OCI-M2 (cell line): ENCODE data around the gene SHLD2.
"Not testable (repeated sequence)": the region's sequence is repeated elsewhere in the genome, so short reads cannot be mapped to it uniquely, and the experiment has no call there.

Source experiments
- DNase-seq: peaks from one replicate; lab custom pipeline; 2025; ENCODE audit not compliant: unreplicated experiment; lab: John Stamatoyannopoulos, UW

Gene SHLD2

GRCh38 chr10:87084291-87084782, 10.7 kb upstream of the SHLD2 start:
- DNase-seq: not testable (repeated sequence)

DNA sequence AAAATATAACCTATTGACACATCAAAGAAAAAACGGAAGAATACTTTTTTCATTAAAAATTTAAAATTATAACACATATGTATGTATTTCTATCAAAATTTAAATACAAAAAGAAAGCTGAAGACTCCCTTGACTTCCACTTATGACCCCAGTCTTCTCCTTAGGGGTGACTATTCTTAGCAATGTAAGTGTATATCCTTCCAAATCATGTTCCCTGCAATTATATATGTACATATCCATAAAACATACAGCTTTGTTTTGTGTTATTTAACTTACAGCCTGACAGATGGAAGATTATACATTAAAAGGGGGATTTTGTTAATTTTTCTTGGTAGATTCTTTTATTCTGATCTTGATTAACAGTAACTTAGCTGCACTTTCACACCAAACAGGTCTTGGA, 9.5 kb upstream of the SHLD2 start:
- no peak for DNase-seq

- no peak for DNase-seq
Measured at GRCh38 chr10:87089746-87090145, 5.3 kb upstream of the SHLD2 start.

GRCh38 chr10:87090779-87091178, 4.2 kb upstream of the SHLD2 start:
- DNase-seq: no peak

DNA sequence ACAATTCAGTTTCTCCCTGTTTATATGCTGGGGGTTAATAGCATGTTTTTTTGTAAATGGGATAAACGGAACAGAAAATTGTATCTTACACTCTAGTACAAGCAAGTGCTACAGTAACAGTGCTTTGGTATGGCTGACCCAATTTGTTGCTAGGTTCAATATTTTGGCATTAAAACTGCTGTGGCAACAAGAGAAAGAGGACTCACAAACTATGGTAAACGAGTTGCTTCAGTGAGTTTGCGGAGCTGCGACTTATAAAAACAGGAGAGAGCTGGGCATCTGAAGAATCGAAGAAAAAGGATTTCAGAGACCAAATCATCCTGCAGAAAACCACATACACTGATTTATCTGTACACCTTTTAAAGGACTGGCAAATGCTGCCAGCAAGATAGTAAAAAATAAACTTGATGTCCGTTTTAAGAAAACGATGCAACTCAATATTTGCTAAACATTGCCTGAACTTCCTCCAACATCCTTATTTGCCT, 2.6 kb upstream of the SHLD2 start:
- DNase-seq: no peak

DNA sequence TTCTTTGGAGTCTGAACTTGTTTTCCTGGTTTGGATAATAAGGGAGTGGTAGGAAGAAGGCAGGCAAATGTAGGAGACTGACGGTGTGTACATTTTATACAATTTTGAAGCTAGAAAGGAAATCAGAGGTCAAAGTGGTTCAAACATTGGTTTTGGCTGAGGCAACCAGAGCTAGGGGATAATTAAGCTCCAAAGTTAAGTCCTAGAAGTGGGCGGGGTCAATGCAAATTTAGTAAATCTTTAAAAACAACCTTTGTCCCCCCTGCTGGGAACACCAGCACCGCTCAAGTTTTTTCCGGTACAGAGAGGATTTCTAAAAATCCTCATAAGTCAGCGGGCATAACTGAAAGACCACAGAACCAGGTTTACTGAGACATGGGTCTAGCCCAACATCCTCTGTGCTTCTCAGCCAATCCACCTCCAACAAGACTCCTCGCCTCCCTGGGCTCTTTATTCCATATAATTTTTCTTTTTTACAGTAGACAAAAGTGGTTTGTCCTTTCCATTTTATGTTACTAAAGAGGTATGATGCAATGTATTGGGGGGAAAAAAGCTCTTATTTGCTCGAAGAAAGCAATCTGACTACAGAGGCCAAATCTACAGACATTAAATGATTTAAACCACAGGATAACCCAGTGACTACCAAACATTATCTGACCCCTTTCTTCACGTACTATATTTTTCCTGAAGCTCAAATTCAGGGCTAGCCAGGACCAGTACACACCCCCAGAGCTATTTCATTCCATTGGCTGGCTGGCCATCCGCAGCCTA, 2.0 kb upstream of the SHLD2 start:
- DNase-seq: no peak

DNA sequence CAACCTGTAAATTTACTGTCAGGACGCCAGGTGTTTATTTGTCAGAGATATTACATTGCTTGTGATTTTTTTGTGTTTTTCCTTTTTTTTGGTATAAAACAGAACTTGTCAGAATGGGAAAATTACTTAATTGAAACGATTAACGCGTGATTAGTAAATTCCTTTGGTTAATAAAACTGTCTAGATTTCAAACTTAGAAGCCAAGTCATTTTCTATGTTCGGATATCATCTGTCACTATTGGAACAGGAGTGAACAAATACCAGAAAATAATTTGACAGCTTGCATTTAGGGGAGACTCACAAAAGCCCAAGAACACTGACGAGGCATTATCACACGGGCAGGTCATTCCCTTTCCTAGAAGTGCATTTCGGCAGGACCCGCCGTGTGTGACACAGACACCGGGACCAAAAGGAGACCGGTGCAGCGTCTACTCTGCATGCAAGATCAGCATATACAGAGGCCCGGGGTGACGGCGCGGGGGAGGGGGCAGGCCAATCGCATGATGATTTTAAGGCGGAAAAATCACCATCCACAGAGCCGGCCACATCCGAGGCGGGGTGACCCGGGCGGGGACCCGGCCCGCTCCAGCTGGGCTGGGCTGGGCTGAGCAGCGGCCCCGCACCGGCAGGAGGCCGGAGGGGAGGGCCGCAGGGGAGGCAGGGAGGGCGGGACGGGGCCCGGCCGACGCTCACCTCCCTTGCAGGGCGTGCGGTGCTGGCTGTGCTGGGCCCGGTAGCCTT, 1.2 kb upstream of the SHLD2 start:
- no peak for DNase-seq

- no peak for DNase-seq
Measured at GRCh38 chr10:87095236-87095945, 385 bp downstream of the SHLD2 start.

- DNase-seq: no peak
Measured at GRCh38 chr10:87101996-87102395, 7.0 kb downstream of the SHLD2 start.

DNA sequence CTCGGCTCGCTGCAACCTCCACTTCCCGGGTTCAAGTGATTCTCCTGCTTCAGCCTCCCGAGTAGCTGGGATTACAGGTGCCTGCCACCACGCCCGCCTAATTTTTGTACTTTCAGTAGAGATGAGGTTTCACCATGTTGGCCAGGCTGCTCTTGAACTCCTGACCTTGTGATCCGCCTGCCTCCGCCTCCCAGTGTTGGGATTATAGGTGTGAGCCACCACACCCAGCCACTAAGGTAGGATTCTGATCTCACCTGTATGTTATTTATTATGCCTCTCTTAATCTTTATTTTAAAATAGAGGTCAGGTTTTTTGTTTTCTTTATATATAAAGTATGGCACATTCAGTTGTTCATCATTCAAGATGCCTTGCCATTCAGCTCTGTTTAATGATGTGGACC, 9.7 kb downstream of the SHLD2 start:
- DNase-seq: not testable (repeated sequence)

GRCh38 chr10:87105446-87106124, 10.6 kb downstream of the SHLD2 start:
- DNase-seq: no peak

DNA sequence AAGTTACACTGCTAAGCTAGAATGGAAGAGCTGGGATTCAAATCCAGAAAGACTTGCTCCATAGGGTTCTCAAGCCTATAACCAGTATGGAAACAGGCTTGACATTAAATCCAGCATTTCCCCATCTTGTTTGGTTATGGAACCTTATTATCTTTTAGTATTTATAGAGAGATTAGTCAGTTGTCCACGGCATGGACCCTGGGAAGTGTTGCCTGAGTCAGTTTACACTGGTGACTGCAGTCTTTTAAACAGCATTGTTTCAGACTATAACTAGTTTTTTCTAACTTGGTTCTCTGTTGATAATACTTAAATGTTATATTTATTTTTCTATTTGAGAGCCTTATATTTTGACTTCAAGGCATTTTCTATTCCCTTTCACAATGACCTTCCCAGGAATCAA, 23.1 kb downstream of the SHLD2 start:
- DNase-seq: not testable (repeated sequence)

DNA sequence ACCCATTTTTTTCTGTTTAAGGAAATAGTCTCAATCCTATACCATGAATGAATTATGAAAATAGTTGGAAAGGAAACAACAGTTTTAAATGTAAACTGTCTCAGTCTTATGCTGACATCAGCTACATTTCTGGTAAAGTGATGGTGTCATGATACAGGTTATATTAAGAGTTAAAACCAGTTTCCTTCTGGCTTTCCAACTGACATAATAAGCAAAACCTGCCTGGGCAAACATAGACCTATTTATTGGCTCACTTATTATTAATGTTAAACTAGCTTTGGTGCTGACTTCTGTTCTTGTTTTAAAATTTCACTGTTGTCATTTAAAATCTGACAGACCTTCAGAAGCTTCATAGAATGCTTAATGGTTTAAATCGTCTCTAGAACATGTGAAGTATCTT, 24.0 kb downstream of the SHLD2 start:
- not testable (repeated sequence) for DNase-seq

GRCh38 chr10:87123351-87123750, 28.3 kb downstream of the SHLD2 start:
- DNase-seq: not testable (repeated sequence)

DNA sequence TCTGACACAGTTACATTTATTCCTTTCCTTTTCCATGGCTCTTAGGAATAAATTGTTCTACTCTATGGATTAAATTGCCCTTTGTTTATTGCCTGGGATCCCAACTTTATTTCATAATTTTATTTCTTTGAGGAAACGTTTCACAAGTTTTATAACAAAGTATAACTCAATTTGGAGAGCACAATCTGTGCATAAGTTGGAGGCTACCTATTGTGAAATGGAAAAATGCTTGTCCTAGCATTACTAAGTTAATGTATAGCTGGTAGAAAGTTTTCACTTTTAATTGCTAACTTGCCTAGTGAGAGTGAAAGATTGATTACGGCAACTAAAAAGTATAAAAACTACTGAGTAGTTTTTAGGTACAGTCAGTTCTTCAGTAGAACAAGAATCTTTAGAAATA, 32.0 kb downstream of the SHLD2 start:
- not testable (repeated sequence) for DNase-seq

DNA sequence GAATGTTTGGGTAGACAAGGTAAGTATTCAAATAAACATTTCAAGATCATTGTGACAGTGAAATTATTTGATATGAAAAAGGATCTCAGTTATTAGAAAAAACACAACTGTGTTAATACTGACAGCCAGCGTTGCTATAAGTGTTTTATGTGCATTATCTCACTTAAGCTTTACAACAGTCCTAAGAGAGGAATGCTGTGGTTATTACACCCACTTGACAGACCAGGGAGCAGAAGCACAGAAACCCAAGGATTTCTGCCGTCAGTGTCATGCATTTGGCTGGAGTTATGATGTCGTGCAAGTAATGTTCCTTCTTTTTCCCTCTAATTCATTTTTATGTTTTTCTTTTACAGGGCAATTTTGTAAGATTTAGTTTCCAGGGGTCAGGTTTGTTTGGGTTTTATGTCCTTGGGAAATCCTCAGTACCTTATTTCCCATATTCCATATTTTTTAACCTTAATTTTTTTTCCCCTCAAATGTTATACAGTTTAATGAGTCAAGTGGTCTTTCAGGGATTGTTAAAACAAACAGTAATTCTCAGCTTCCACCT, 32.7 kb downstream of the SHLD2 start:
- not testable (repeated sequence) for DNase-seq

- DNase-seq: not testable (repeated sequence)
Measured at GRCh38 chr10:87132176-87132575, 37.2 kb downstream of the SHLD2 start.

- DNase-seq: not testable (repeated sequence)
Measured at GRCh38 chr10:87133936-87134335, 38.9 kb downstream of the SHLD2 start.

DNA sequence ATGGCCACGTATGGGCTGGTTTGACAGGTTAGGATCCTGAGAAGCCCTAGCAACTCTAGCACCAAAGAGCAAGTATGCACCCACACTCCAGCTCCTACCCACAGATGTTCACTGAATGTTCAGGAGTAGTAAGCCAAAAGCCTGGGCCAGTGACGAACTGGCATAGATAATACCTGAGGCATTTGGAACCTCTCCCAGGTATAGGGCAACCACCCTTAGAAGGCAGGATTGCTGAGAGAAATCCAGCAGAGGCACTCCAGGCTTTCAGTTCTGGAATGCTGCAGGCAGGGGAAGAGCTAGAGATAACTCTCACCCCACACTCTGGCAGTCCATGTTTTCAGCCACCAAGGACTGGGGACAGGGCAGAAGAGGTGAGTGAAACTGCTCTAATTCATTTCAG, 39.4 kb downstream of the SHLD2 start:
- not testable (repeated sequence) for DNase-seq

- not testable (repeated sequence) for DNase-seq
Measured at GRCh38 chr10:87137478-87137877, 42.5 kb downstream of the SHLD2 start.
